Measurements from ENCODE around the gene KCNIP1. TPM values are rescaled to one million over a fixed set of nuclear protein-coding genes. Genes with fewer than 3 reads are reported as not detected.

KCNIP1 gene
- total RNA-seq, 1 donor from 2014 or later: 0.16 TPM

GRCh38 chr5:170536525-170536924, 32.7 kb downstream of the KCNIP1 start:
- Histone ChIP-seq H3K4me1 (no peaks in the 10 kb centered on the region), H3K27ac (replicated peaks) (no peak overlapping the region), H3K27me3 (ENCODE audit: low read depth) (peaks cover 15% of the 10 kb centered on the region), H3K9me3 (replicated peaks) (no peaks in the 10 kb centered on the region), H3K4me3 (no peak overlapping the region), H3K36me3 (no peaks in the 10 kb centered on the region)
- intact Hi-C loops (cut with micrococcal nuclease): no loop called here
- TF ChIP-seq CTCF (IDR thresholded peaks at IDR 0.05; ENCODE audit: borderline replicate concordance): no peak
- DNase-seq: no peak

DNA sequence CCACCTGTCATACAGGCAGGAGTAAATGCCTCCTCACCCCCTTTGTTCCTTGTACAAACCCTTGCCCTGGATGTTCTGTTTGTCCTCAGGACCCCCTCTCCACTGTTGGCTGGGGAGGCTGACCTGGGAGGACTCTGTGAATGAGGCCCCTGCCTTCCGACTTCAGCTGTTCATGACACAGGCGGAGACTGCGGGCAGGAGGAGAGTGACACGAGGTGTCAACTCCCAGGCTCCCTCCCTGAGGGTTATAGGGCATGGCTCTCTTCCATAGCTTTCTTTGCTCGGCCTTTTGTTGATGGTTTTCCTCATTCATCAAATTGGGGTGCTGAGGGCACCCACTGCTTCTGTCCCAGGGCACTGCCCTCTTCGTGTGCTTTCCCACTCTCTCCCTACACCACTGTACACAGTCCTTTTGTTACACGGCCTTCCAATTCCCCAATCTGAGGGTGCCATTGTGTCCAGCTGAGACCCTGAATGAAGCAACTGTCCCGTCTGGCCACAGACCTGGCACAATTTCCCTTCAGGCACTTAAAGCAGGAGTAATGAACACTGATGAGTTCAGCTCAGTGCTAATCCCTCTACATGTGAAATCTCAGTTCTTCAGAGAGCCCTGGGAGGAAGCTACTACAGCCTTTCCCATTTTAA, 33.8 kb downstream of the KCNIP1 start:
- Histone ChIP-seq H3K9me3 (replicated peaks) (no peaks in the 10 kb centered on the region), H3K27ac (replicated peaks) (no peak overlapping the region), H3K27me3 (ENCODE audit: low read depth) (peaks cover 15% of the 10 kb centered on the region), H3K36me3 (no peaks in the 10 kb centered on the region), H3K4me3 (no peak overlapping the region), H3K4me1 (no peaks in the 10 kb centered on the region)
- intact Hi-C loops (cut with micrococcal nuclease): no loop called here
- TF ChIP-seq CTCF (IDR thresholded peaks at IDR 0.05; ENCODE audit: borderline replicate concordance): no peak
- DNase-seq: no peak

GRCh38 chr5:170538096-170538465, 34.3 kb downstream of the KCNIP1 start:
- no peak for TF ChIP-seq CTCF (IDR thresholded peaks at IDR 0.05; ENCODE audit: borderline replicate concordance)
- Histone ChIP-seq H3K27ac (replicated peaks) (no peak overlapping the region), H3K4me1 (no peaks in the 10 kb centered on the region), H3K9me3 (replicated peaks) (no peaks in the 10 kb centered on the region), H3K36me3 (no peaks in the 10 kb centered on the region), H3K4me3 (no peak overlapping the region), H3K27me3 (ENCODE audit: low read depth) (peaks cover 15% of the 10 kb centered on the region)
- intact Hi-C loops (cut with micrococcal nuclease): no loop called here
- no peak for DNase-seq

DNA sequence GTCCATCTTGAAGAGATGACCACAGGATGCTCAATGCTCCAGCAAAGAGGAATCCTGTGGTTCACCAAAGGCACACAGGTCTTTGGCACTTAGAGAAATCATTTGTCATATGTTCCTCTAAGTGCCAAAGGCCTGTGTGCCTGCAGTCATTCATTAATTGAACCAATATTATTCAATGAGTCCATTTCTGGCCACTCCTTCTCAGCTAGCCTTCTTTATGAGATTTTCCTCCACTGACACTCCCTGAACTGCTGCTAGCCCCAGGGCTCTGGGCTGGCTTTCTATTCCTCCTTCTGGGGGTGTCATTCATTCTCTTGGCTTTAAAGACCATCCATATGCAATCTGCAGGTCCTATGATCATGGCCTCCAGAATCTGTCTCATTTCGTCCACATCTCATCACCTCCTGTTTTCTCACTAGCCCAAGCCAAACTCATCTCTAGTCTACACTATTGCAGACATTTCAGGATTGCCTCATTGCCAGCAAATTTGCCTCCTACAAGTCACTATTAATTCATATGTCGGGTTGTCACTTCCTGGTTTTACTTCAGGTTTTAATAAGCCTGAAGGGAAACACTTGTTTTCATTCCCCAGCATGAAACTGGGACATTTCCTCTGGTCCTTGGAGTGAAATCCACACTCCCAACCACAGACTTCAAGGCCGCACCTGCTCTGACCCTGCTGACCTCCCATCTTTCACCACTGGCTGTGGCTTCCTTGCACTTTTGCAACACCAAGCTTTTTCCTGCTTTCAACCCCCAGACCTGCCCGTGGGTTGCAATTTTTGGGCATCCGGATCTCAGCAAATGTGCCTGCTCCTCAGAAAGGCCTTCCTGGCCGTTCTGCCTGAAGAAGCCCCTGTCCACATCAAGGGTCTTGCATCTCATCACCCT, 35.1 kb downstream of the KCNIP1 start:
- Histone ChIP-seq H3K27me3 (ENCODE audit: low read depth) (peaks cover 15% of the 10 kb centered on the region), H3K27ac (replicated peaks) (no peak overlapping the region), H3K36me3 (no peaks in the 10 kb centered on the region), H3K4me3 (no peak overlapping the region), H3K4me1 (no peaks in the 10 kb centered on the region), H3K9me3 (replicated peaks) (no peaks in the 10 kb centered on the region)
- intact Hi-C loops (cut with micrococcal nuclease): no loop called here
- no peak for DNase-seq
- TF ChIP-seq CTCF (IDR thresholded peaks at IDR 0.05; ENCODE audit: borderline replicate concordance): no peak

- DNase-seq: no peak
- Histone ChIP-seq H3K9me3 (replicated peaks) (peaks cover 7% of the 10 kb centered on the region), H3K27ac (replicated peaks) (no peak overlapping the region), H3K4me1 (no peaks in the 10 kb centered on the region), H3K4me3 (no peak overlapping the region), H3K36me3 (no peaks in the 10 kb centered on the region), H3K27me3 (ENCODE audit: low read depth) (peaks cover 15% of the 10 kb centered on the region)
- no peak for TF ChIP-seq CTCF (IDR thresholded peaks at IDR 0.05; ENCODE audit: borderline replicate concordance)
- intact Hi-C loops (cut with micrococcal nuclease): no loop called here
These were observed 36.5 kb downstream of the KCNIP1 start for GRCh38 chr5:170540271-170540670.

All from left ventricle myocardium inferior (tissue), 1 donor.